HL-60 (cell line): ENCODE measurements around the gene SHANK2.

Experiments used
- CTCF ChIP-seq: IDR thresholded peaks from one replicate; pipeline ENCODE4 v1.5.1; 2011; ENCODE audit warnings: low read length, control low read depth, inconsistent platforms; ENCODE audit not compliant: insufficient read depth
- TF ChIP-seq, protein P1 (sequence below): IDR thresholded peaks from 2 replicates; pipeline ENCODE4 v1.6.1; 2012; ENCODE audit warnings: low read depth; ENCODE audit not compliant: insufficient replicate concordance

- TF ChIP-seq CTCF = no peak
- TF ChIP-seq, protein P1, sequence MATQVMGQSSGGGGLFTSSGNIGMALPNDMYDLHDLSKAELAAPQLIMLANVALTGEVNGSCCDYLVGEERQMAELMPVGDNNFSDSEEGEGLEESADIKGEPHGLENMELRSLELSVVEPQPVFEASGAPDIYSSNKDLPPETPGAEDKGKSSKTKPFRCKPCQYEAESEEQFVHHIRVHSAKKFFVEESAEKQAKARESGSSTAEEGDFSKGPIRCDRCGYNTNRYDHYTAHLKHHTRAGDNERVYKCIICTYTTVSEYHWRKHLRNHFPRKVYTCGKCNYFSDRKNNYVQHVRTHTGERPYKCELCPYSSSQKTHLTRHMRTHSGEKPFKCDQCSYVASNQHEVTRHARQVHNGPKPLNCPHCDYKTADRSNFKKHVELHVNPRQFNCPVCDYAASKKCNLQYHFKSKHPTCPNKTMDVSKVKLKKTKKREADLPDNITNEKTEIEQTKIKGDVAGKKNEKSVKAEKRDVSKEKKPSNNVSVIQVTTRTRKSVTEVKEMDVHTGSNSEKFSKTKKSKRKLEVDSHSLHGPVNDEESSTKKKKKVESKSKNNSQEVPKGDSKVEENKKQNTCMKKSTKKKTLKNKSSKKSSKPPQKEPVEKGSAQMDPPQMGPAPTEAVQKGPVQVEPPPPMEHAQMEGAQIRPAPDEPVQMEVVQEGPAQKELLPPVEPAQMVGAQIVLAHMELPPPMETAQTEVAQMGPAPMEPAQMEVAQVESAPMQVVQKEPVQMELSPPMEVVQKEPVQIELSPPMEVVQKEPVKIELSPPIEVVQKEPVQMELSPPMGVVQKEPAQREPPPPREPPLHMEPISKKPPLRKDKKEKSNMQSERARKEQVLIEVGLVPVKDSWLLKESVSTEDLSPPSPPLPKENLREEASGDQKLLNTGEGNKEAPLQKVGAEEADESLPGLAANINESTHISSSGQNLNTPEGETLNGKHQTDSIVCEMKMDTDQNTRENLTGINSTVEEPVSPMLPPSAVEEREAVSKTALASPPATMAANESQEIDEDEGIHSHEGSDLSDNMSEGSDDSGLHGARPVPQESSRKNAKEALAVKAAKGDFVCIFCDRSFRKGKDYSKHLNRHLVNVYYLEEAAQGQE = no peak
These were observed 17.5 kb upstream of the SHANK2 start for GRCh38 chr11:71269603-71270511.
